Activated naive CD8-positive, alpha-beta T cell (primary cell): ENCODE data around the gene JPH4.

Source experiments
- H3K27ac Mint-ChIP-seq: one replicate; pipeline ENCODE4 v1.8.0; 2021; ENCODE audit warnings: mixed read lengths
- H3K27me3 Mint-ChIP-seq: one replicate; pipeline ENCODE4 v1.8.0; 2021; ENCODE audit warnings: mixed read lengths
- H3K36me3 Mint-ChIP-seq: one replicate; pipeline ENCODE4 v1.8.0; 2021; ENCODE audit warnings: mixed read lengths
- H3K4me1 Mint-ChIP-seq: one replicate; pipeline ENCODE4 v1.8.0; 2021; ENCODE audit warnings: low read depth, mixed read lengths
- H3K4me3 Mint-ChIP-seq: one replicate; pipeline ENCODE4 v1.8.0; 2021; ENCODE audit warnings: mild to moderate bottlenecking, mixed read lengths
- H3K9me3 Mint-ChIP-seq: one replicate; pipeline ENCODE4 v1.8.0; 2021; ENCODE audit warnings: low read depth, mixed read lengths

The JPH4 gene

DNA sequence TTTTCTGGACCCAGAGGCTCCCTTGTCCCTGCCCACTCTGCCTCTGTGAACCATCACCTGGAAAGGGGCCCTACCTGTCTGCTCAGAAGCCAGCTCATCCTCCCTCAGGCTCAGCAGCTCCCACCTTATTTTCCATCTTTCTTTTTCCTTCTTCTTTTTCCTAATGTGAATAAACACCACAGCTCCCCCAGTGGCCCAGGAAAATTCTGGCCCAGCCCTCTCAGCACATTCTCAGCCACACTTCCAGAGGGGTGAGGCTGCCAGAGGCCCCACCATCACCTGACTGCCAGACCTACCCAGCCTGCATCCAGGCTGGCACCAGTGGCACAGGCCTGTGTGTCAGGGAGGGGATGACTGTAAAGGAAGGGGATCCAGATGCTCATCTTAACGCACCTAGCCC lies 50.0 kb downstream of the JPH4 start:
- no peaks in the 10 kb centered on the region for H3K36me3 Mint-ChIP-seq
- H3K9me3 Mint-ChIP-seq, result no peaks in the 10 kb centered on the region
- no peaks in the 10 kb centered on the region for H3K27me3 Mint-ChIP-seq
- no peak overlapping the region for H3K4me3 Mint-ChIP-seq
- H3K27ac Mint-ChIP-seq, result no peak overlapping the region
- H3K4me1 Mint-ChIP-seq, result peaks cover 3% of the 10 kb centered on the region

DNA sequence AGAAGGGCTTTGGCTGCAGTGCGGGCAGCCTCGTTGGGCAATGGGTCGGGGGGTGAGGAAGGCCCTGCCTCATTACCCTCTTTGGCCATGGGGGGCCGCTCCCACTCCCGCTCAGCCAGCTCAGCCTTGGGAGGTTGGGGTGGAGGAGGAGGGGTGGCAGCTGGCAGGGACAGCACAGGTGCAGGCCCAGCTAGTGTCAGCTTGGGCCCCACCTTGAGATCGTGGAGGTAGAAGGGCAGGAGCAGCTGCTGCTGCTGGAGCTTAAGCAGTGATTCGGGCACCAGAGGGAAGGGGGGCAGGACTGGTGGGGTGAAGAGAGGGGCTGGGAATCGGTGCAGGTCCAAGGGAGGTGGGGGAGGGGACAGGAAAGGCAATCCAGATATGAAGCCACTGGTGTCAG lies 53.0 kb downstream of the JPH4 start:
- no peaks in the 10 kb centered on the region for H3K36me3 Mint-ChIP-seq
- no peaks in the 10 kb centered on the region for H3K9me3 Mint-ChIP-seq
- no peaks in the 10 kb centered on the region for H3K27me3 Mint-ChIP-seq
- H3K27ac Mint-ChIP-seq, result no peak overlapping the region
- H3K4me3 Mint-ChIP-seq, result no peak overlapping the region
- H3K4me1 Mint-ChIP-seq, result peaks cover 3% of the 10 kb centered on the region

DNA sequence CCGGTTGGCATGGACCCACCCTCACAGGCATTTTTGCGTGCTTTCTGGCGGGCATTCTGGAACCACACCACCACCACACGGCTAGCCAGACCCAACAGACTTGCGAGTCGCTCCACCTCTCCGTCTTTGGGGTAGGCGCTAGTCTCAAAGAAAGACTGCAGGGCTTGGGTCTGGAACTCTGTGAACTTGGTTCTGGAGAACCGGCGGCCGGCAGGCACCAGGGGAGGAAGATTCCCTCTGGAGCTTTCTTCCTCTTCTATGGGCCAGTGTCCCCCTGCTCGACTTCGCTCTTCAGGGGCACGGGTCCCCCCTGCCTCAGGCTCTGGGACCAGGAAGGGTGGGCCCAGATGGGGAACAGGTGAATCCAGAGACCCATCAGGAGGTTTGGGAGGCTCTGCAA lies 53.6 kb downstream of the JPH4 start:
- Mint-ChIP-seq H3K27me3 (no peaks in the 10 kb centered on the region), H3K36me3 (no peaks in the 10 kb centered on the region), H3K4me1 (no peaks in the 10 kb centered on the region), H3K27ac (no peak overlapping the region), H3K4me3 (no peak overlapping the region), H3K9me3 (no peaks in the 10 kb centered on the region)

DNA sequence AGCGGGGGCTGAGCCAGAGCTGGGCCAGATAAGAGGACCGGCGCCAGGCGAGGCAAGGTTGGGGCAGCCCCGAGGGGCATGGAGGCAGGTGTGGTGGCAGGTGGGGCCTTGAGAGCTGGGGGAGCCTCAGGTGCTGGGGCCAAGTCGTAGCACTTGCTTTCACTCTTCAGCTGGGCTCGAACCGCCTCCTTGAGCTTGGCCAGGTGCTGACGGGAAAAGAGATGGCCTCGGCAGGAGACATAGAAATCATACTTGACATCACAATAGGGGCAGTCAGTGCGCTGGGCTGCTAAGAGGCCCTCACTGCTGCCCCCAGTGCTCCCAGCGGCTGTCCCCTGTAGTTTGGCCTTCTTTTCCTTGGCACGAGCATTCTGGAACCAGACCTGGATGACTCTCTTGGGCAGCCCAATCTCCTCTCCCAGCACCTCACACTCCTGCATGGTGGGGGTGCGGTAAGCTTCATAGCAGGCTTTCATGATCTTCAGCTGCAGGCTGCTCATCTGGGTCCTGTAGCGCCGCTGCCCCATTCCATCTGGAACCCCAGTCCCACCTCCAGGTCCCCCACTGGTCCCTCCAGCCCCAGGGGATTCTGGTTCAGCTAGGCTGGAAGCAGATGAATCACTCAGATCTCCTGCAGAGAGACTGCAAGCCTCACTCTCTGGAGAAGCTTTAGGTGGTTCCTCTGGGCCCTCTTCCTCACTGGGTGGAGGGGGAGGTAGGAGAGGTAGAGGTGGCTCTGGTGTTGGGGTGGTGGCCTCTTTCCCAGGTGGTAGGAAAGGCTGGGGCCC lies 55.2 kb downstream of the JPH4 start:
- Mint-ChIP-seq H3K9me3 (no peaks in the 10 kb centered on the region), H3K36me3 (no peaks in the 10 kb centered on the region), H3K27ac (no peak overlapping the region), H3K4me1 (no peaks in the 10 kb centered on the region), H3K27me3 (no peaks in the 10 kb centered on the region), H3K4me3 (no peak overlapping the region)

DNA sequence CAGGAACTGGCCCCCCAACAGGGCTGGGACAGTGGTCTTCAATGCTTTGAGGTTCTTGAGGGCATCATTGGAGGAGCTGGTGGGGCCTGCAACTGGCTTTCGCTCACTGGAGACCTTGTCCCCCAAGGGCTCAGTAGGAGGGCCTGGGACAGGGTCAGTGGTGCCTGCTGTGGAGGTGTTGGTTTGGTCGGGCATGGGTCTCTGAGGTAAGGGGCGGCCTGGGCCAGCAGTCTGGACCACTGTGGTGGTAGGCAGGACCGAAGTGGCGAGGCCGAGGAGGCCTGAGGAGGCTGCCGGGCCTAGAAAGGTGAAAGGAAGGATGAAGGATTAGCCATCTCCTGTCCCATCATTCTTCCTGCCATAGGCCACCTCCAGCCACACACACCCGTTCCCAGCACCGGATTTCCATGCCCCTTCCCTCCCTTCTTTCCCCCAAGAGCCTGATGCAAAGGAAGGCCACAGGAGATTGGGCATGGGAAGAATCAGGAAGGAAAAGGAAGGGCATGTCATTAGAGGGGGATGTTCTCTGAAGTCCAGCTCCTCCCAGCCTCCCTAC lies 55.9 kb downstream of the JPH4 start:
- Mint-ChIP-seq H3K27ac (no peak overlapping the region), H3K4me3 (no peak overlapping the region), H3K4me1 (no peaks in the 10 kb centered on the region), H3K36me3 (no peaks in the 10 kb centered on the region), H3K27me3 (no peaks in the 10 kb centered on the region), H3K9me3 (no peaks in the 10 kb centered on the region)

DNA sequence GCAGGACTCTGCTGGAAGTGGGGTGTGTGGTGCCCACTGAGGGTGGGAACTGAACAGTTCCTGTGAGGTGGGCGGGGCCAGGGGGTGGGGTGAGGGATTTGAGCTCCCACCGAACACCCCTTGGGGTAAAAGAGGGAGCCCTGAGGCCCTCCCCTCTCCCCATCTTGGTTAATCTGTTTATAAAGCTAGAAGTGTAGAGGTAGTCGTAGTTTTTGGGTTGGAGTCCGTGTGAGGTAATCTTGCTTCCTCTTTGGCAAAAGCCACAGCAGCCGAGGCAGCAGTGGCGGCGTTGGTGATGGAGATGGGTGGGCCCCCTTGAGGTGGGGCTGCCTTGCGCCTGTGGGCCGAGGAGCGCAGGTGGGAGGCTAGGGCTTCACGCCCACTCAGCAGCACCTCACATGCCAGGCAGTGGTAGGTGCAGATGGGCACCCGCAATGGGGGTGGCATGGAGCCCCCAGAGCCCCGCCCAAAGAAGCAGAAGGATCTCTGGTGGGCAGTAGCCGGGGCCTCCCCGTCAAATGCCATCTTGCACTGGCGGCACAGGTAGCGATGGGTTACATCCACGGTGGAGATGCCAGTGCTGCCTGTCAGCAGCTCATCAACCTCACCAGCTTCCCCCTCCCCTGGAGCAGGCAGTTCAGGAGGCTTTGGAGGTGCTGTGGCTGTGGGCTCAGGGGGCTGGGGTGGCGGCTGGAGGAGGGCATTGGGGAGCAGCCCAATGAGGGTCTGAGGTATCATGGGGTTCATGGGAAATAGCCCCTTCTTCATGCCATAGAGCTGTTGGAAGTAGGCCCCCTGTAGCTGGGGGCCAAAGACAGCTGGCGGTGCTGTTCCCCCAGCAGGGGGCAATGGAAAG lies 56.6 kb downstream of the JPH4 start:
- Mint-ChIP-seq H3K27ac (no peak overlapping the region), H3K4me3 (no peak overlapping the region), H3K27me3 (no peaks in the 10 kb centered on the region), H3K36me3 (no peaks in the 10 kb centered on the region), H3K4me1 (no peaks in the 10 kb centered on the region), H3K9me3 (no peaks in the 10 kb centered on the region)

DNA sequence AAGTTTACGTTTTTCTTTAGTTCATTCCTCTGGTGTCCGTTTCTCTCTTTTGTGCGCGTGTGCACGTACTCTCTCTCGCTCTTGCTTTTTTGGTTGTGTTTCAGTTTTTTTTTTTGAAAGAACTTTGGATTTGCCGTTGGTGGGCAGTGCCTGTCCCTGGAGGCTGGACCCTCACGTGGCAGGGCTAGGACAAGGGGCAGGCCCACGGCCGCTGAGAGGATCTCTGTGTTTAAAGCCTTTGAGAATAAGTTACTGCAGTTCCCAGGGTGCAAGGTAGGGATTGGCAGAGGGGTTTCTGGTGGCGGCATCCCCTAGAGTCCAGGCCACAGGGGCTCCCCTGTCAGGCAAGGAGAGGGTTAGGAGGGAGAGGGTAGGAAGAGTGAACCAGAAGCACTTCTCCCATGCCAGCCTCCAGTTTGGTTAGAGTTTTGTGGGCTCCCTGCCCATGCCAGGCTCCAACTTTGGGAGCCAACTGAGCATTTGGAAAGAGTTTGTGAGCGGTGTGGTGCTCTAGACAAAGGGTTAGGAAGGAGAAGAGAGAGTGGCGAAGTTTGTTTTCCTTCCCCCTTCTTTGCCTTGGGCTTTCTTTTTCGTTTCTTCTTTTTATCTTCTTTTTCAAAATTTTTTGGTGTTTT lies 57.6 kb downstream of the JPH4 start:
- H3K27me3 Mint-ChIP-seq, result no peaks in the 10 kb centered on the region
- peaks cover 2% of the 10 kb centered on the region for H3K36me3 Mint-ChIP-seq
- no peaks in the 10 kb centered on the region for H3K9me3 Mint-ChIP-seq
- H3K4me3 Mint-ChIP-seq, result no peak overlapping the region
- H3K27ac Mint-ChIP-seq, result no peak overlapping the region
- H3K4me1 Mint-ChIP-seq, result no peaks in the 10 kb centered on the region

DNA sequence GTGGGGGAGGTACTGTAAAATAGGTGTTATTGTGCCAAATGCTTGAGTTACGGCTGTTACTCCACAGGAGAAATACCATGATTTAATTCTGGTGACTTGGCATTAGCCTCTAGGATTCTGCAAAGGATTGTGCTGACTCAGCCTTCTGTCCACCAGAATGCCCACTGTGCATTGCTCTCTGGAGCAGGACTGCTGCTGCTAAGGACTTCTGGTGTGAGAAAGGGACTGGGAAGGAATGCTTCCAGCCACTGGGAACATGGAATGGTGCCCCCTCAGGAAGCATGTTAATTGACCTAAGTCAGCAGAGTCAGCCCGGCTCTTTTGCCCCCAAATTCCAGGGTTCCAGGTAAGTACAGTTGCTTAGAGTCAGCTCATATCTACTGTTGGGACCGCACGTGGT lies 59.9 kb downstream of the JPH4 start:
- H3K9me3 Mint-ChIP-seq, result no peaks in the 10 kb centered on the region
- H3K4me1 Mint-ChIP-seq, result peaks cover under 1% of the 10 kb centered on the region
- H3K27ac Mint-ChIP-seq, result no peak overlapping the region
- H3K36me3 Mint-ChIP-seq, result peaks cover 4% of the 10 kb centered on the region
- no peak overlapping the region for H3K4me3 Mint-ChIP-seq
- H3K27me3 Mint-ChIP-seq, result no peaks in the 10 kb centered on the region
